Measurements from ENCODE around the gene ZNF334. TPM values are rescaled to one million over a fixed set of nuclear protein-coding genes. Genes with fewer than 3 reads are reported as not detected.

Gene ZNF334
- polyA plus RNA-seq, 1 experiment = 0.93 TPM

DNA sequence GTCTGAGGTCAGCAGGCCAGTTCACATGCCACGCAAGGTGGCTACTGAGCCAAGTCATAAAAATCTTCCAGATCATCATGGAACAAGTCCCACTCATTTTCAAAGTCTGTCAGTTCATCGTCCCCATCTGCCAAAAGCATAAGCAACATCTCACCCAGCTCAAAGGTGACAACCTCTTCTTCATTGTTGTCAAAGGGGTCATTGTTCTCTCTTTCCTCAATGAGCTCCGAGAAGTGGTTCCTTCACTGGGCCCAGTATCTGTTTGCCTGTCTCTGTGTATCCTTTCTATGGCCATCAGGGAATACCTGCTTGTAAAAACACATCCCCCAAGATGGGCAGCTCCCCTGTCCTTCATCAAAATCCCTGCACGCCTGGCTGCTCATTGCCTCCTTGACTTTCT, 49.5 kb downstream of the ZNF334 start:
- CTCF ChIA-PET = interaction anchor here (0.6 to 1.1 kb wide), 3 partner anchors 11 to 451 kb away, joined by 3 read pairs; no protein-coding TSS in a partner anchor

GRCh38 chr20:46461808-46462207, 51.6 kb downstream of the ZNF334 start:
- no peak overlapping the region for H3K4me3 ChIP-seq (ENCODE audit: low read depth, low read length)

More for the DNA sequence above, 49.5 kb downstream of the ZNF334 start:
- H3K27me3 ChIP-seq (ENCODE audit: control insufficient read depth, insufficient read depth, low read length) = no peaks in the 10 kb centered on the region
- POLR2A ChIA-PET = no interaction called here
- no peak for DNase-seq (ENCODE audit: low read depth)
- no peaks in the 10 kb centered on the region for H3K36me3 ChIP-seq (ENCODE audit: control insufficient read depth, insufficient read depth, low read length)
- TF ChIP-seq, protein P1, sequence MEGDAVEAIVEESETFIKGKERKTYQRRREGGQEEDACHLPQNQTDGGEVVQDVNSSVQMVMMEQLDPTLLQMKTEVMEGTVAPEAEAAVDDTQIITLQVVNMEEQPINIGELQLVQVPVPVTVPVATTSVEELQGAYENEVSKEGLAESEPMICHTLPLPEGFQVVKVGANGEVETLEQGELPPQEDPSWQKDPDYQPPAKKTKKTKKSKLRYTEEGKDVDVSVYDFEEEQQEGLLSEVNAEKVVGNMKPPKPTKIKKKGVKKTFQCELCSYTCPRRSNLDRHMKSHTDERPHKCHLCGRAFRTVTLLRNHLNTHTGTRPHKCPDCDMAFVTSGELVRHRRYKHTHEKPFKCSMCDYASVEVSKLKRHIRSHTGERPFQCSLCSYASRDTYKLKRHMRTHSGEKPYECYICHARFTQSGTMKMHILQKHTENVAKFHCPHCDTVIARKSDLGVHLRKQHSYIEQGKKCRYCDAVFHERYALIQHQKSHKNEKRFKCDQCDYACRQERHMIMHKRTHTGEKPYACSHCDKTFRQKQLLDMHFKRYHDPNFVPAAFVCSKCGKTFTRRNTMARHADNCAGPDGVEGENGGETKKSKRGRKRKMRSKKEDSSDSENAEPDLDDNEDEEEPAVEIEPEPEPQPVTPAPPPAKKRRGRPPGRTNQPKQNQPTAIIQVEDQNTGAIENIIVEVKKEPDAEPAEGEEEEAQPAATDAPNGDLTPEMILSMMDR (IDR thresholded peaks at IDR 0.05; ENCODE audit: insufficient read depth, low read depth, low read length) = no peak
- no peak overlapping the region for H3K4me3 ChIP-seq (ENCODE audit: low read depth, low read length)

DNA sequence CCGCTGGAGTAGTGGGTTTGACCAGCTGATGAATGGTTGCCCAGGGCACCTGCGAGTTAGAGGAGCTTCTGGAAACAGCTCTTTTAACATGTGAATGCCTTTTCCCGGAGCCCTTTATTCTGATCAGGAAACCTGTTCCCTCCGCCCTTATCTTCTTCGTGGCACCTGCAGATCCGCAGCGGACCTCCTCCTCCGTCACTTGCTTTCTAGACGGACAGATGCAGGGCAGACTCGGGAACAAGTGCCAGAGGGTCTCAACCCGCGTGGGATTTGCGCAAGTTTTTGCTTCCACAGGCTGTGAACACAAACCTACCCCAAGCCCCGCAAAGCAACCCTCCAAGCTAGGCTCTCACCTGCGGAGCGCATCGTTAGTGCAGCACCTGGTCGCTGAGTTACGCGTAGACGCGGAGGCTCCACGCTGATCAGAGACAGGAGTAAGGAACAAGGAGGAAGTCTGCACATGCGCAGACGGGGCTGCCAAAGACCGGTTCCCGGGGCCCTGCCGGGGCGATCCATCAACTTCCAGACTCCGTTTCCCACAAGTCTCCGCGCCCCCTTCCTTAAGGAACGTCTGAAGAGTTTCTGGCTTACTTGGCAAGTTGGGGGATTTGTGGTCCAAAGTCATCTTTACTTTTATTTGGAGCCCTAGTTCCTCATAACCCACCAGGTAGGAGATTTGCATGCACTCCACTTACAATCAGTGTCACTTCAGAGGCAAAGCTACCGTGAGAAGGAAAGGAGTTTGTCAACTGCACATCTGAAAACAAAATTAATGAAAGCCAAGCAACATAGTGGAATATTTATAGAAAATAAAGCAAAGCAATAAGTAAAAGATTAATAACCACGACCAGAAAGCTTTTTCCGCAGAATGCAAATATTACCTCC, 54.3 kb downstream of the ZNF334 start:
- no peak overlapping the region for H3K4me3 ChIP-seq (ENCODE audit: low read depth, low read length)
- CTCF ChIA-PET = no interaction called here
- POLR2A ChIA-PET = no interaction called here
- H3K27me3 ChIP-seq (ENCODE audit: control insufficient read depth, insufficient read depth, low read length) = no peaks in the 10 kb centered on the region
- H3K36me3 ChIP-seq (ENCODE audit: control insufficient read depth, insufficient read depth, low read length) = no peaks in the 10 kb centered on the region
- TF ChIP-seq, protein P1 (IDR thresholded peaks at IDR 0.05; ENCODE audit: insufficient read depth, low read depth, low read length) = no peak
- DNase-seq (ENCODE audit: low read depth) = no peak

More at GRCh38 chr20:46461808-46462207, 51.6 kb downstream of the ZNF334 start:
- DNase-seq (ENCODE audit: low read depth) = no peak
- CTCF ChIA-PET = interaction anchor here (1.4 kb wide), 1 partner anchor 24 kb away, joined by 5 read pairs; no protein-coding TSS in a partner anchor
- no peaks in the 10 kb centered on the region for H3K27me3 ChIP-seq (ENCODE audit: control insufficient read depth, insufficient read depth, low read length)
- POLR2A ChIA-PET = no interaction called here
- TF ChIP-seq, protein P1 (IDR thresholded peaks at IDR 0.05; ENCODE audit: insufficient read depth, low read depth, low read length) = no peak
- no peaks in the 10 kb centered on the region for H3K36me3 ChIP-seq (ENCODE audit: control insufficient read depth, insufficient read depth, low read length)

GRCh38 chr20:46456255-46457028, 56.9 kb downstream of the ZNF334 start:
- ChIA-PET POLR2A (no interaction called here), CTCF (no interaction called here)
- Histone ChIP-seq H3K36me3 (ENCODE audit: control insufficient read depth, insufficient read depth, low read length) (no peaks in the 10 kb centered on the region), H3K4me3 (ENCODE audit: low read depth, low read length) (no peak overlapping the region), H3K27me3 (ENCODE audit: control insufficient read depth, insufficient read depth, low read length) (no peaks in the 10 kb centered on the region)
- no peak for DNase-seq (ENCODE audit: low read depth)
- TF ChIP-seq, protein P1 (IDR thresholded peaks at IDR 0.05; ENCODE audit: insufficient read depth, low read depth, low read length) = no peak

DNA sequence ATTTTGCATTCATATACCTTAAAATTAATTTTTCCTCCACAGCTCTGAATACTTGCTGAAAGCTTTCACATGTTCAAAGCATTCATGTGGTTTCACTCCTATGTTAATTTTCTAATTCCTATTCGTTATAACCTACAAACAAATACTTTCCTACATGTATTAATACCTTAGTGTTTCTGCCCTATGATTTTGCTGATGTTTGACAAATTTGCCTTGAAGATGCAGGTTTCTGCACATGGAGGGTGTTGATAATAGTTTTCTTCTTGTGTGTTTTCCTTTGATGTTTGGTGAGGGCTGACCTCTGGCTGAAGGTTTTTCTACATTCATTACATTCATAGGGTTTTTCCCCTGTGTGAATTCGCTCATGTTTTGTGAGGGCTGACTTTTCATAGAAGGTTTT, 57.6 kb downstream of the ZNF334 start:
- Histone ChIP-seq H3K4me3 (ENCODE audit: low read depth, low read length) (no peak overlapping the region), H3K27me3 (ENCODE audit: control insufficient read depth, insufficient read depth, low read length) (no peaks in the 10 kb centered on the region), H3K36me3 (ENCODE audit: control insufficient read depth, insufficient read depth, low read length) (no peaks in the 10 kb centered on the region)
- TF ChIP-seq, protein P1 (IDR thresholded peaks at IDR 0.05; ENCODE audit: insufficient read depth, low read depth, low read length) = no peak
- no peak for DNase-seq (ENCODE audit: low read depth)
- CTCF ChIA-PET = no interaction called here
- POLR2A ChIA-PET = no interaction called here
